IPS DF 19.7 (cell line): ENCODE measurements around the gene GBF1.
"Not testable (repeated sequence)": the region's sequence is repeated elsewhere in the genome, so short reads cannot be mapped to it uniquely, and the experiment has no call there.

Experiments
- DNase-seq: peaks from one replicate; pipeline ENCODE4 v3.0.0-alpha.2; 2013; ENCODE audit warnings: low read depth, low spot score

GBF1 gene

DNA sequence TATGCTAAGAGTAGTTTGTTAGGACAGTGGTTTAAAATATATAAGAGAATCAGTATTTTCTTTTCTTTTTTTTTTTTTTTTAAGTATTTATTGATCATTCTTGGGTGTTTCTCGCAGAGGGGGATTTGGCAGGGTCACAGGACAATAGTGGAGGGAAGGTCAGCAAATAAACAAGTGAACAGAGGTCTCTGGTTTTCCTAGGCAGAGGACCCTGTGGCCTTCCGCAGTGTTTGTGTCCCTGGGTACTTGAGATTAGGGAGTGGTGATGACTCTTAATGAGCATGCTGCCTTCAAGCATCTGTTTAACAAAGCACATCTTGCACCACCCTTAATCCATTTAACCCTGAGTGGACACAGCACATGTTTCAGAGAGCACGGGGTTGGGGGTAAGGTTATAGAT lies 55.6 kb downstream of the GBF1 start:
- not testable (repeated sequence) for DNase-seq

DNA sequence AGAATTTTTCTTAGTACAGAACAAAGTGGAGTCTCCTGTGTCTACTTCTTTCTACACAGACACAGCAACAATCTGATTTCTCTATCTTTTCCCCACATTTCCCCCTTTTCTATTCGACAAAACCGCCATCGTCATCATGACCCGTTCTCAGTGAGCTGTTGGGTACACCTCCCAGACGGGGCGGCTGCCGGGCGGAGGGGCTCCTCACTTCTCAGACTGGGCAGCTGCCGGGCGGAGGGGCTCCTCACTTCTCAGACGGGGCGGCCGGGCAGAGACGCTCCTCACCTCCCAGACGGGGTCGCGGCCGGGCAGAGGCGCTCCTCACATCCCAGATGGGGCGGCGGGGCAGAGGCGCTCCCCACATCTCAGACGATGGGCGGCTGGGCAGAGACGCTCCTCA lies 56.0 kb downstream of the GBF1 start:
- DNase-seq = not testable (repeated sequence)

DNA sequence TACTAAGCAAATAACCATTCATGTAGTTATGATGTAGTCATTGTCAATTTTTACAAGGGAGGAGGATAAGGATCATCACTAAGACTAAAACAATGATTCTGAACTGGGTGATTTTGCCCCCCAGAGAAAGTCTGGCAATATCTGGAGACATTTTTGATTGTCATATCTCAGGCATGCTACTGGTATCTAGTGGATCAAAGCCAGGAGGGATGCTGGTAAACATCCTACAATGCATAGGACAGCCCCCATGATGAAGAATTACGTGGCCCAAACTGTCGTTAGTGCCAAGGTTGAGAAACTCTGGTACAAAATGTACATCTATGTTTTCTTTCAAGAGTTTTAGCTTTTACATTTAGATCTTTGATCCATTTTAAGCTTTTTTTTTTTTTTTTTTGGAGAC lies 57.3 kb downstream of the GBF1 start:
- no peak for DNase-seq

DNA sequence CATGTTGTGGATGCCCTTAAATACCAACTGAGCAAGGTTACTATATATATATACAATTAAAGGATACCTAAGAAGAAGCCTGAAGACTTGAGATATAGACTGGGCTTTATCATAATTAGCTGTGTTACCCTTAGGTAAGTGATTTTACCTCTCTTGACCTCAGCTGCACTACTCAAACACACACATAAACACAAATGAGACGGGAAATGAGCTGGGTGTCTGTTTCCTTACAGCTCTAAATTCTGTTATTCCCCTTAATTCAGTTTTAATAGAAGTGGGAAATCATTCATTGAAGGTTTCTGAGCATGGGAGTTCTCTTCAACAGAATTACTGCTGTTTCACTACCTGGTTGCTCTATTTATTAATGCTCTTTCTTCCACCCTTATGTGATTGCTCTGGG lies 60.7 kb downstream of the GBF1 start:
- DNase-seq = no peak

DNA sequence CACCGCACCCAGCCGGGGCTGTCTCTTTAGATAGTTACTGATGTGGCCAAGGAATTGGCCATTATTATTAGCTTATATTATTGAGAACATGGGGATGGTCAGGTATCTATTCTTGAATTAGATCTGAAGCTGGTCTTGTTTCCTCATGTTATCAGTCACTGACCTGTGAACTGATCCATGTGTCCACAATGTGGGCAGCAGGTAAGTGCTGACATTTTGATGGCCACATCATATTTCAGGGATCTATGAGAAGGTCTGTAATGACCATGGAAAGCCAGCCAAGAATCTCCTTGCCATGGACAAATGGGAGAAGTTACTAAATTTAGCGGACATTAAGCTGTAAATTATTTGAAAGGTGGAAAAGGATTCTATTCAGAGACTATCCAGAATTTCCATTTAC lies 61.4 kb downstream of the GBF1 start:
- no peak for DNase-seq

DNA sequence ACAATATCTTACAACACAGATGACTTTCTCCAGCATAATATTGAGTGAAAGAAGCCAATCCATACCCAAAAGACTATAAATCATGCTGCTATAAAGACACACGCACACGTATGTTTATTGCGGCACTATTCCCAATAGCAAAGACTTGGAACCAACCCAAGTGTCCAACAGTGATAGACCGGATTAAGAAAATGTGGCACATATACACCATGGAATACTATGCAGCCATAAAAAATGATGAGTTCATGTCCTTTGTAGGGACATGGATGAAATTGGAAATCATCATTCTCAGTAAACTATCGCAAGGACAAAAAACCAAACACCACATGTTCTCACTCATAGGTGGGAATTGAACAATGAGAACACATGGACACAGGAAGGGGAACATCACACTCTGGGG lies 63.0 kb downstream of the GBF1 start:
- DNase-seq = not testable (repeated sequence)

DNA sequence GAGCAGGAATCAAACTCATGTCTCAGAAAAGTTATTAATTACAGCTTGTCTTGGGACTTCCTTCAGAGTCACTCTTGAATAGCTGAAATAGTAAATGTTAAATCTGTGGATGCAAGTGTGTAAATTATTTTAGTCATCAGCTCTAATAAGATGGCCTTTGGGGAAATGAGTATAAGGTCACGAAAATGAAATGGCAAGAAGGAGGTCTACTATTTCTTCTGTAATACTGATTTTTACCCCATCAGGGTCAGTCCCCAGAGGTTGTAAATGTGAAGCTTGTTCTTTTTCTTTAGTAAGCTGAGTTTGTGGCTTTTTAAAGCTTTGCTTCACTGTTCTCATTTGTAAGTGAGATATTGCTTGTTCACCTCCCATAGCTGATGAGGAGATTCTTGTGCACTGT lies 63.9 kb downstream of the GBF1 start:
- no peak for DNase-seq

DNA sequence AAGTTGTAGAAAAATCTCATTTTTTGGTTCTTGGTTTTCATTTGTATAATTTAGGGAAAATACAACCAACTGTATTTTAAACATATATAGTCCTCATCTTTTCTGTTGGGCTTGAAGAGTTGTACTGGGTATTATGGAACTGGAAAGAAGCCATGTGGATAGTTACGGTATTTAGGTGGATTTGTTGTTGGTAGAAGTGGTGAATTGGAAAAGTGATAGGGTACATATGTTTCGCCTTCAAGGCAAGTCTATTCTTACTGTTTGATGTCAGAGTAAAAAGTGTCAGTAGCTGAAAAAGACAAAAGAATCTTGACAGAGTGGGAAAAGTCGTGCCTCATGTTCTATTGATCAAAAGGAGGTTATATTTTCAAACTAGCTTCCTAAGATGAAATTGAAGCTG lies 64.6 kb downstream of the GBF1 start:
- no peak for DNase-seq

DNA sequence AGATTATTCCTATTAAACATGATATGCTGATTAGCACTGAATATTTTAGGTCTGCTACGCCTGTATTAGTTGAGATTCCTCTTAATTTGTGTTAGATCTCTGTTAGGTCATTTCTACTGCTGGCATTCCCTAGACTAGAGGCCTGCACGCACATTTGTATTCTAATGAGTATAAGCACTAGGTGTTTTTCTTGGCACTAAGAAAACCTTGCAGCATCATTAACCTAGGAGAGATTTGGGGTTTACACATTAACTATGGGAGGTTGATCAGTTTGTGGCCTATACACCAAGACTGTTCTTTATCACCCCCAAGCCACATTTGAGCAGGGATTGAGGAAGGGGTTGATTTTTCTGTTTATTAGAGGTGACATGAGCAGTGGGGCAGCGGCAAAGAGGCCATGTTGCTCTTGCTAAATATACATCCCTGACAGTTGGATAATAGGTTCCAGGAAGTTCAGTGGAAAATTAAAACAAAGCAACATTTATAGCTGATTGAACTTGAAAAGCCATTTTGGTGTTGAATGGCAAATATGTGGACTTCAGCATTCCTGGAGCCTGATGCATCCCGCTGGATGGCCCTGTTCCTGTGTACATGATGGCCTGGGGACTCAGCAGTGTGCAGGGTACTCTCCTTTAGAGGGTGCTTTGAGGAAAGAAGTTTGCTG lies 65.2 kb downstream of the GBF1 start:
- DNase-seq = no peak

DNA sequence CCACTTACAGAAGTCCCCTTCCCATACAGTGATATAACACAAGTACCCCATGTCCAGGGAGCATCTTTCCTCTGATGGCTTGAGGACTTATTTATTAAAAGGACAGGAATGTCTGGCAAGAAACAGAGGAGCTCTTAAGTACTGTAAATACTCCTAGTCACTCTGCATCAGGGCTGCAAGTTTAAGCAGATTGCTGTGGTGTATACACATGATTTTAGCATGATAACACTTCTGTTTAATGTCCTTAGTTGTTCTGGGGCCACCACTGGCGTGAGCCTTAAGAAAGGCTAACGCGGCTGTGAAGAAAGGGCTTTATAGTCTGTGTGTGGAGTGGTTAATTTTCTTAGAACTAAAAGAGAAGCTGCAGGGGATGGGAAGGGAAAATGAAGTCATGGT lies 65.7 kb downstream of the GBF1 start:
- DNase-seq = no peak

DNA sequence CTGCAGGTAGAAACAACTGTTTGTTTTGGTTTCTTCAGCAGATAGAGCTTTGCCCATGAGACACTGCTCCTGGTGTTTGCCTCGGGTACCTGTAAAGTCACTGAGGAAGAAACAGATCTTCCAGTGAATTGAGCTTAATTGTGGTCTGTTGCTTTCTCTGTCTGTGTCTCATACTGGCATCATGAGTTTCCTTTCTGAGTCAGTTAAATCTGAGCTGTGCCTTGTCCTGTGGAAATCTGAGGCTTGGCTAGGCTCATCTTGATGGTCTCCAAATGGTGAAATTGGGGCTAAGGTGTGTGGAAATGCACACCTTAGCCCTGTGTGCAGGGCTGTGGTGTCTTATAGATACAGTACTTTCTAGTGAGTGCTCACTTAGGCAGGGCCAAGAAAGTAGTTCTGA lies 67.4 kb downstream of the GBF1 start:
- DNase-seq = no peak

DNA sequence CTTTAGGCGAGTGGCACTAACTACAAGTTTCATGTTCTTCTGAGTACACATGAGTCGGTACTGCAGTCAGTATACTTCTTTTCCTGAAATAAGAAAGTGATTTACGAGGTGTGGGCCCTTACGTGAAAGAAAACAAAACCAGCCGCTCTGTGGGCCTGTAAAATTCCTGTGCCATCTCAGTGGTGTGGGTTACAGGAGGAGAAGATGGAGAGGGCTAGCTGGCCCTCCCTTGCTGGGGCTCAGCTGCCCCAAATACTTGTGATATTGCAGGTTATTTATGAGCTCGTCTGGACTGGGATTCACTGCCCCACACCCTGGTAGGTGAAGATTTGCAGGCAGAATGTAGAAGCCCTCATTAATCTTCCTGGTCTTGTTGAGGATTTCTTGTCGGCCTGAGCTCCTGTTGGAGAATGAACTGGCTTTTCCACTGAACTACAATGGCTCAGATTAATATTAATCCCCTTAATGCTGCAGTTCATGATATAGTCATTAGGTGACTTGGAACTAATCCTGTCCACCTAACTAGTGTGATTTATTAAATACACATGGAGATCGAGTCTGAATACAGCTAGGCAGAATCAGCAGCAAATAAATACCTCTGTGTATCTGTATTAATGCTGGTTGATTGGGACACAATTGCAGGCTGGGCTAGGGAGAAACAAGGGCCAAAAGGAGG lies 68.0 kb downstream of the GBF1 start:
- no peak for DNase-seq

DNA sequence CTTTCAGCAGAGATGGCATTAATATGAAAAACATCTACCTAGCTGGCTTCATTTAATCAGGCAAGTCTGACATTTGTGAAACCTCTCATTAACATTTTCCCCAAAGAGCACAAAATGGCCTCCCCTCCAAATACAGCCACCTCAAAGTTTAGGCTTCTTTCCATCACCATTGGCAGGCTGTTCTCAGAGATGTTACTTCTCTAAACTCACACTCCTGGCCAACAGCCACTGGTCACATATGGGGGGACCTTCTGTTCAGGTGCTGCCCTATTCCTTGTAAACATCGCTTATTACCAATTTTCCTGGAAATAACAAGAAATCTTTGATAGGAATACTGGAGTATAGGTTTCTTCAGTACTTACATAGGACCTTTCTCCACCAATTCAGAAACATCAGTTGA lies 69.5 kb downstream of the GBF1 start:
- DNase-seq = no peak

DNA sequence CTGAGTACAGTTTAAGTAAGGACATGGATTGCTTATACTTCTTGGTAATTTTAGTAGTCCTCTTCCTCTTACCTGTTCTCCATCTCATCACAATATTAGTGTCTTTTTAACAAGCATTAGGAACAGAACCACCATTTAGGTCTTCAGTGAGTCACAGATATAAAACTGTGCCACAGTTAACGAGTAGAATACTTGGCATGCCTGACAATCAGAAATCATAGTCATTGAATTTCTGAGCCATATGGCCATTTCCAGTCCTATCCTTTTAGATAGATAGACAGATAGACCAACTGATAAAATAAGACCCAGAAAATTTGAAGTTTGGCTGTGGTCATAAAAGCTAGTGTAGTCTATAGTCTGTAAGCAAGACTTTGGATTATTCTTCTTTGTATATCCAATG lies 71.1 kb downstream of the GBF1 start:
- no peak for DNase-seq

DNA sequence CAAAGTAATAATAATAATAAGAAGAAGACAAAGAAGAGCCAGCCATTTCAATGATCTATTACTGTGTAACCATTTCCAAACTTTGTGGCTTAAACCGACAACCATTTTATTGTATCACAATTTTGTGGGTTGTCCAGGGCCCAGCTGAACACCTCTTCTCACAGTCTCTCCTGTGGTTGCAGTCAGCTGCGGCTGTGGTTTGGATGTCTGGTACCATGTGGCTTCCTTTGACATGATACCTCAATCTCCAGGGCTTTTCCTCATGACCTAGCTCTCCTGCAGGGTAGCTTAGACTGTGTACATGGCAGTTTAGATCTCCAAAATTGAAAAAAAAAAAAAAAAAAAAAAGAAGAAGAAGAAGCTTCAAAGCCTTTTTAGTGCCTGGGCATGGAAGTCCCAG lies 77.6 kb downstream of the GBF1 start:
- DNase-seq = no peak

DNA sequence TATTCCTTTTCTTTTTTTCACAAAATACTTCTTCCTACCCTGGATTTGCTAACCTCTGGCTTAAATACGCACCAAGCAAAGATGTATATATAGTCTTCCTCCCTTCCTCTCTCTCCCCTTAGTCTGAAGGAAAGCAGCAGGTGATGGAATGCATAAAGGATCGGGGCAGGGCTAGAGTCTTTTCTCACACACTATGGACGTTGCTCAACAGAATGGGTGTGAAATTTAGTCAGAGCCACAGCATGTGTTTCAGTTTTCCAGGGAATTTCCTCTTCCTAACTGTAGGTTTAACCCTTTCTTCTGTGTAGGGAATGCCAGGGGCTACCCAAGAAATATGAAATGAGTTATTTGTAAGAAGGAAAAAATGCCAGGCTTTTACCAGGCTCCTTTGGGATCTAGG lies 78.7 kb downstream of the GBF1 start:
- DNase-seq = no peak

DNA sequence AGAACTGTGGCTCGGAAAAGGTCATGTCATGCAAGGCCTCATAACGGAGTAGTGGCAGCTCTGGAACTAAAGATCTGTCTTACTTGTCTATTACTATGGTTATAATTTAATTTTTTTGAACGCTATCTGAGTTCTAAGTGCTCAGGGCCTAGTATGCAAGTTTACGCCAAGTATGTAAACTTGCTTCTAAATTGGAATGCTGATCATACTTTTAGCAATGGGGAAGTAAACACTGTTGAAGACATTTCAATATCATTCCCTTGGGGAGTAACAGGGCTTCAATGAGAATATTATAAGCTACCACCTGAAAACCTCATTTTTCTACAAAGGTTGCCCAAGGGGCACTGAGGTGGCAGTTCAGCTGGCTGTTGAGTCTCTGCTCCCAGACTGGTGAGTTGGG lies 80.7 kb downstream of the GBF1 start:
- DNase-seq = no peak

DNA sequence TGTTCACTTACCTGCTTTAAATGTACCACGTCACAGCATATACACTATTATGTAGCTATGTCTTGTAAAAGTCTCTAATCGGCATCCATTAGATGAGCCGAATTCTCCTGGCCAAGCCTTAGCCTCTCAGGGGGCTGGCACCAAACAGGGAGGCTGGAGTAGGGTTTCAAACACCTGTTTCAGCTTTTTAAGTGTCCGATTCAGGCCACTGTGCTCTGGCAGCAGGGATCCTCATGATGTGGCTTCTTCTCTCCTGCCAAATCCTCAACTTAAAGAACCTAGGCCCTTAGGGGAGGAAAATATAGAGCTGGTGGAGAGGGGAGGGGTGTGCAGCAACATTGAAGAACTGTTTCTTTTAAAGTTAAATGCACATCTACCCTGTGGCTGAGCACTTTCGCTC lies 81.7 kb downstream of the GBF1 start:
- no peak for DNase-seq

DNA sequence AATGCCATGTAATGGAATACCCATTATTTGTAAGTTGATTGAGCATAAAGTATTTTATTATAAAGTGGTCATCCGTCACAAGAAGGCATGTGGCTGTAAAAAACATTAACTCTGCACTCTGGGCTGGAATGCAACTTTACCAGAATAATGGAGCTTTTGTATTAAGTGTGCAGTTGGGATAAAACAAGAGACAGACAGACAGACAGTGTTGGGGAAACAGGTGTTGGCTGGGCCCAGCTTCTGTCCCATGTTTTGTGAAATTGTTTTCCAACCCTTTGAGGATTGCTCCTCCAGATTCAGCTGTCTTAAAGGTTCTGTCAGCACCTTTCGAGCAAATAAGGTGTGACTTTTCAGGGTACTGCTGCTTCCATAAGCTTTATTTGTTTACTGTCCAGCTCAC lies 82.3 kb downstream of the GBF1 start:
- no peak for DNase-seq

DNA sequence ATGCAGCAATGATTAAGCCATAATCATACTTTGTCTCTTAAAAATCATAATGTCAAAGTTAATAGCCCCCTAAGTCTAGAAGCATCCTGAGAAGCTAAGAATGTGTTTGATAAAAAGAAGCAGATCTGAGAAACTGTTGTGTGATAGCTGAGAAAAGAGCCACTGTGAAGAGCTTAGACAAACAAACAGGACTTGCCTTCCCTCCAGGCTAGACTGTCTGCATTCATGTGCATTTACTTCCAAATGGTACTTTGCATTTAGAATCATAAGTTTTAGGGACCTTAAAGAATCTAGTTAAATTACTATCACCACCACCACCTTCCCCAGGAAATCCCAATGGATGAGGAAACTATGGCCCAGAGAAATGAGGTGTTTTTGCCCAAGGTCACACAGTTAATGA lies 87.4 kb downstream of the GBF1 start:
- DNase-seq = no peak

DNA sequence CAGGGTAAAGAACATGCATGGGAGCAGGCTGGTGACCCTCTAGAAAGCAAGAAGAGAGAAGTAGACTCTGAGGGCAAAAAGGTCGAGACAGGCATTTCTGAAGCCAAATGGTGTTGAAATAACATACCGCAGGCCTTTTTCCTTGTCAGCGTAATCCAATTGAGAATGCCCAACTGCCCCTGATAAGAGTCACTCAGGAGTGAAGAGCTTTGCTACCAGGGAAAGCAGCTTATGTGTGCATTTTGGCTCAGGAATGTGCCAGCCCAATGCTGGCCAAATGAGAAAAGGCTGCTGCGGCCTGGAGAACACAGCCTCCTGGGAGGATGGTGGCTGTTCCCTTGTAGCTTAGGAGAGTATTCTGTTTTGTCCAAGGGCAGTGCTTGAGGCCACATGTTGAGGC lies 88.8 kb downstream of the GBF1 start:
- no peak for DNase-seq

DNA sequence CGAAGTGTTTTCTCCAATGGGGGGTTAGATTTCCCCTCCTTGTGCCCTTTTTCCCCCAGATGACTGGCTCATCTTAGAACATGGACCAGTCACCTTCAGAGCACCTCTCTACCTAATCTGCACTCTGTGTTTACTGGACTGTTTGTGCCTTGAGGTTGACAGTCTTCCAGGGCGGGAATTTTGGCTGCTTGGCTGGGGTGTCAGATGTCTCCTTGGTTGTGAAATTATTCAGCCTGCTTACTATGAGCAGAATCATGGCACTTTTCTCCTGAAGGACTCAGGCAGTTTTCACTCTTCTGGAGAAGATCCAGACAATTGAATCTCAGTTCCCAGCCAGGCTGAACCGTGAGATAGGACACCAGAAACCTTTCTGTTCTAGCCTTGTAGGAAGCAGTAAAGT lies 89.9 kb downstream of the GBF1 start:
- no peak for DNase-seq

DNA sequence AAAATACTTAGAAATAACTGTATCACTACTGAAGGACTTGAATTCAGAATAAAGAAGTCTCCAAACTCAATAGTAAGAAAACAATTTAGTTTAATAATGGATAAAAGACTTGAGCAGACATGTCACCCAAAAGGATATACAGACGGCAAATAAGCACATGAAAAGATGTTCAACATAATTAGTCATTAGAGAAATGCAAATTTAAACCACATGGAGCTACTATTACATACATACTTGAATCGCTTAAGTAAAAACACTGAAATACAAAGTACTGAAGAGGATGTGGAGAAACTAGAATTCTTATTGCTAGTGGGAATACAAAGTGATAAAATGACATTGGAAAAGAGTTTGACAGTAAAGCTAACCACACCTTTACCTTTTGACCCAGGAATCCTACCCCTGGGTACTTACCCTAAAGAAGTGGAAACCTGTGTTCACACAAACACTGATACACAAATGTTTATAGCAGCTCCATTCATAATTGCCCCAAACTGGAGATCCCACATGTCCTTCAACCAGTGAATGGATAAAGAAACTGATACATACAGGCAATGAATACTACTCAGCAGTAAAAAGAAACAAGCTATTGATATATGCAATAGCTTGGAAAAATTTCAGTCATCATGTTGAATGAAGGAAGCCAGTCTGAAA lies 95.8 kb downstream of the GBF1 start:
- no peak for DNase-seq
